ENCODE results near the gene LYZL1. TPM values are rescaled to one million over a fixed set of nuclear protein-coding genes. Genes with fewer than 3 reads are reported as not detected.

LYZL1 gene
- total RNA-seq, 2 donors from 2014 or later = not detected

DNA sequence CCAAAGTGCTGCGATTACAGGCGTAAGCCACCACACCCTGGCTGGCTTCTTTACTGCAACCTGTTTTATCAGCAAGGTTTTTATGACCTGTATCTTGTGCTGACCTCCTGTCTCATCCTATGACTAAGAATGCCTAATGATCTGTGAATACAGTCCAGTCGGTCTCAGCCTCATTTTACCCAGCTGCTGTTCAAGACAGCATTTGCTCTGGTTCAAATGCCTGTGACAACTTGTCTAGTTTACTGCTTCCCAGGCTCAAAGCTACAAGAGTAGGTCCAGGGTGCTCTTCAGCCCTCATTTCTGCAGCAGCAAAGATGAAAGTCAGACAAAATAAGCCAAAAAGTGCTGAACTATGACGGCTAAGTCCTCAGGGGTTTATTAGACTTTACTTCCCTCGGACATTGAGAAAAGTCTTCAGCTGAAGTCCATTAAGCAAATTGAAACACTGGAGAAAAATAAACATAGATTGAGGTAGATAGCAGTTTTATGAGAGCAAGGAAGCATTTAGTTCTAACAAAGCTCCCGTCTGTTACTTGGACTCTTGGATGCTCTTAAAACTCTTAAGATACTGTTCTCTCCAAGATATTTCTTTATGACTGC, 12.5 kb upstream of the LYZL1 start:
- 81 to 86% methylated on average over 6 of the region's 6 CpGs for WGBS, 2 donors
- DNase-seq = no peak
- intact Hi-C loops (cut with DNase I) = no loop called here

DNA sequence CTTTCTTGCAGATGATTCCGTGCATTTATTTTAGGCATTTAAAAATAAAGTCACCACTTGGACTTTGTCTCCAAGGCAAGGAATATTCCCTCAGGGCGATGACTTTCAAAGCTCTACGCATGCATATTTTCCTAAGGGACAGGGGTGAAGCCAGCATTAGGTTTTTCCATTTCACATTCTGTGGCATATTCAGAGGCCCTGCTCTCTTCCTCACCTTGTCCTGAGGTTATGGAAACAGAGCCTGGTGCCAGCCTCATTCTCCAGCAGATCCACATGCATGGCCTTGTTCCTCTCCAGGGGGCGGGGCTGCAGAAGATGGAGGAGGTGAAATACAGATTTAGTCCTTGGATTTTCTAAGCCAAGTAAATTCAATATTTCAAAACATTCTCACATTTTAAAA, 11.6 kb upstream of the LYZL1 start:
- no peak overlapping the region for H3K27ac ChIP-seq
- WGBS, 2 donors = 87 to 90% methylated on average over 4 of the region's 4 CpGs
- no peak overlapping the region for H3K4me3 ChIP-seq
- TF ChIP-seq POLR2A (IDR thresholded peaks at IDR 0.05) = no peak
- TF ChIP-seq, protein P1, sequence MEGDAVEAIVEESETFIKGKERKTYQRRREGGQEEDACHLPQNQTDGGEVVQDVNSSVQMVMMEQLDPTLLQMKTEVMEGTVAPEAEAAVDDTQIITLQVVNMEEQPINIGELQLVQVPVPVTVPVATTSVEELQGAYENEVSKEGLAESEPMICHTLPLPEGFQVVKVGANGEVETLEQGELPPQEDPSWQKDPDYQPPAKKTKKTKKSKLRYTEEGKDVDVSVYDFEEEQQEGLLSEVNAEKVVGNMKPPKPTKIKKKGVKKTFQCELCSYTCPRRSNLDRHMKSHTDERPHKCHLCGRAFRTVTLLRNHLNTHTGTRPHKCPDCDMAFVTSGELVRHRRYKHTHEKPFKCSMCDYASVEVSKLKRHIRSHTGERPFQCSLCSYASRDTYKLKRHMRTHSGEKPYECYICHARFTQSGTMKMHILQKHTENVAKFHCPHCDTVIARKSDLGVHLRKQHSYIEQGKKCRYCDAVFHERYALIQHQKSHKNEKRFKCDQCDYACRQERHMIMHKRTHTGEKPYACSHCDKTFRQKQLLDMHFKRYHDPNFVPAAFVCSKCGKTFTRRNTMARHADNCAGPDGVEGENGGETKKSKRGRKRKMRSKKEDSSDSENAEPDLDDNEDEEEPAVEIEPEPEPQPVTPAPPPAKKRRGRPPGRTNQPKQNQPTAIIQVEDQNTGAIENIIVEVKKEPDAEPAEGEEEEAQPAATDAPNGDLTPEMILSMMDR (IDR thresholded peaks at IDR 0.05) = no peak
- intact Hi-C loops (cut with DNase I) = no loop called here
- peaks cover 0 to 2% of the 10 kb centered on the region in 2 donors for H3K27me3 ChIP-seq
- no peaks in the 10 kb centered on the region for H3K36me3 ChIP-seq (replicated peaks in 1 of 2; ENCODE audit: insufficient read depth in 1 of 2, low read depth in 2 of 2)
- H3K9me3 ChIP-seq = no peaks in the 10 kb centered on the region
- ATAC-seq (no peak), DNase-seq (no peak)
- H3K4me1 ChIP-seq = no peaks in the 10 kb centered on the region

More for the DNA sequence above, 12.5 kb upstream of the LYZL1 start:
- Histone ChIP-seq H3K27ac (no peak overlapping the region), H3K36me3 (replicated peaks in 1 of 2; ENCODE audit: insufficient read depth in 1 of 2, low read depth in 2 of 2) (no peaks in the 10 kb centered on the region), H3K4me1 (no peaks in the 10 kb centered on the region), H3K4me3 (no peak overlapping the region), H3K27me3 (no peaks in the 10 kb centered on the region), H3K9me3 (no peaks in the 10 kb centered on the region)
- TF ChIP-seq, protein P1 (IDR thresholded peaks at IDR 0.05) = no peak
- TF ChIP-seq POLR2A (IDR thresholded peaks at IDR 0.05) = no peak
- no peak for ATAC-seq

DNA sequence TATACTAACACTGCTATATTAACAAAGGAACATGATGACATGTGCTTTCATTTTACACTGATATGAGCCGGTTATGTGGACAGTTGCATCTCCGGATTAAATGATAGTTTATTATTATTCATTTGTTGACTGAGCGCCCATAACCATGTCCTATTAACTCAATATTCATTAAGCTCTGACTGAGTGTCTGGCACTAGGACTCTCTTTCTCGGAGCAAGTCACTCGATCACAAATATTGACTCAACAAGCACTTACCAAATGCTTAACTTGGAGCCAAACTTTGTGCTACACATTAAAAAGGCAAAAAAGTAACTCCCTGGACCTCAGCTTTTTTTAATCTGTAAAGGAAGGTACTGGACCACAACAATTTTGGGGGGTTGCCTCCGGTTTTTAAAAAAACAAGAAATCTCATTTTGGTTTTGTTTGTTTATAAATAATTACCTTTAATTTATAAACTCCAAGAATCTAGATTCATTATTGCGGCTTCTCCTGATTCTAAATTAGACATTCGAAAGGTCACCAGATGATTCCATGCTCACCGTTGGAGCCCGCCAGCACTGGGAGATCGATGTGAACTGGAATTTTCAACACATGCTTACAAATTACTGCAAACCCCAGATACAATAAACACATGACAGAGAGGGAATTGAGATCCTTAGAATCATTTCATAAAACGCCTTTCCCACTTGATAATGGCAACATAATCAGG, 8.9 kb upstream of the LYZL1 start:
- H3K4me1 ChIP-seq = no peaks in the 10 kb centered on the region
- ATAC-seq (no peak), DNase-seq (no peak)
- H3K9me3 ChIP-seq = no peaks in the 10 kb centered on the region
- no peak overlapping the region for H3K4me3 ChIP-seq
- 58 to 60% methylated on average over 12 of the region's 12 CpGs for WGBS, 2 donors
- no peak overlapping the region for H3K27ac ChIP-seq
- no peaks in the 10 kb centered on the region for H3K36me3 ChIP-seq (replicated peaks in 1 of 2; ENCODE audit: insufficient read depth in 1 of 2, low read depth in 2 of 2)
- TF ChIP-seq, protein P1 (IDR thresholded peaks at IDR 0.05) = no peak
- TF ChIP-seq POLR2A (IDR thresholded peaks at IDR 0.05) = no peak
- H3K27me3 ChIP-seq = peaks cover 0 to 3% of the 10 kb centered on the region in 2 donors
- intact Hi-C loops (cut with DNase I) = no loop called here

DNA sequence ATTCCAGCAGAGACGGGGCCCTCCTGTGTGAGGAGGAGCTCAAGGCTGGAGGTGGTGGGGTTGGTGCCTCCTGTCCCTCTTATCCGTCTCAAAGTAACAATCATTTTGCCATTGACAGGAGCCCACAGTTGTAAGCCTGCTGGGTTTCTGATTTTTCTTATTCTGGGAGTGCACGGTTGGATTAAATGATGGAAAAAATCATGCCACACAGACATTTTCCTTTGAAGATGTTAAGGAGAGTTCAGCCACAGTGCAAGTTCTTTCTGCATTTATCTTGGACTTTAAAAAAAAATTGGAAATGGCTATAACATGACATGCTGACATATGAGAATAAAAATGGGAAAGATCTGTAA, 8.4 kb upstream of the LYZL1 start:
- WGBS, 2 donors = 65 to 78% methylated on average over 3 of the region's 3 CpGs
- no peak for DNase-seq
- no peaks in the 10 kb centered on the region for H3K9me3 ChIP-seq

More for the DNA sequence above, 8.4 kb upstream of the LYZL1 start:
- Histone ChIP-seq H3K4me3 (no peak overlapping the region), H3K27ac (no peak overlapping the region), H3K36me3 (replicated peaks in 1 of 2; ENCODE audit: insufficient read depth in 1 of 2, low read depth in 2 of 2) (no peaks in the 10 kb centered on the region), H3K27me3 (peaks cover 0 to 3% of the 10 kb centered on the region in 2 donors), H3K4me1 (no peaks in the 10 kb centered on the region)
- no peak for TF ChIP-seq POLR2A (IDR thresholded peaks at IDR 0.05)
- TF ChIP-seq, protein P1 (IDR thresholded peaks at IDR 0.05) = no peak
- ATAC-seq = no peak
- intact Hi-C loops (cut with DNase I) = no loop called here
